IMR-90 (cell line): Measurements from ENCODE around the gene LIPN. TPM values are rescaled to one million over a fixed set of nuclear protein-coding genes. Genes with fewer than 3 reads are reported as not detected.

Experiments used
- ATAC-seq: fragments of 200-7000 bp; cut with Tn5 transposase; 2 replicates; pipeline ENCODE4 v1.9.1; 2020; ENCODE audit warnings: low read depth, mild to moderate bottlenecking, moderate library complexity
- Bru-seq: library from RNA; stranded (reverse); fragments of 400-500 nt; gene quantifications from one replicate; lab custom pipeline; 2021; lab: Mats Ljungman, UMichigan
- BruChase-seq, 2 experiments: library from RNA; stranded (reverse); fragments of 400-500 nt; gene quantifications; one replicate each; lab custom pipeline; 2021; lab: Mats Ljungman, UMichigan
- BruUV-seq: library from RNA; stranded (reverse); fragments of 400-500 nt; replicated peaks from 2 replicates; lab custom pipeline; 2021; lab: Mats Ljungman, UMichigan
- CTCF ChIA-PET: fragments of 300-600 bp; formaldehyde crosslinking; extraction: SDS; loops from one replicate; lab custom pipeline; 2021; ENCODE audit warnings: antibody characterized with exemption; lab: Yijun Ruan, JAX
- POLR2A ChIA-PET: fragments of 300-600 bp; sonication (Branson Sonifier 250); formaldehyde crosslinking; loops from one replicate; lab custom pipeline; 2022; ENCODE audit warnings: antibody characterized with exemption; ENCODE audit not compliant: unreplicated experiment; lab: Charles Lee
- DNase-seq: peaks from one replicate; pipeline ENCODE4 v3.0.0; 2013
- H2AFZ ChIP-seq: replicated peaks from 2 replicates; pipeline ENCODE3; 2013; ENCODE audit warnings: low read length, mild to moderate bottlenecking; ENCODE audit not compliant: poor library complexity
- H2AK5ac ChIP-seq: 2 replicates; pipeline ENCODE4 v1.6.1; 2013; ENCODE audit warnings: low read depth, low read length, inconsistent platforms
- H2AK9ac ChIP-seq: replicated peaks from 2 replicates; pipeline ENCODE3; 2013; ENCODE audit warnings: mild to moderate bottlenecking, low read depth, low read length, moderate library complexity; ENCODE audit not compliant: poor library complexity
- H2BK120ac ChIP-seq: 2 replicates; pipeline ENCODE4 v1.6.1; 2013; ENCODE audit warnings: low read depth, low read length, inconsistent platforms
- H2BK15ac ChIP-seq: 3 replicates; pipeline ENCODE4 v1.6.1; 2013; ENCODE audit warnings: low read depth, low read length, inconsistent platforms
- H2BK20ac ChIP-seq: 2 replicates; pipeline ENCODE4 v1.6.1; 2013; ENCODE audit warnings: low read depth, mild to moderate bottlenecking, inconsistent platforms, low read length, moderate library complexity
- H2BK5ac ChIP-seq: 2 replicates; pipeline ENCODE4 v1.6.1; 2013; ENCODE audit warnings: mild to moderate bottlenecking, low read depth, low read length, inconsistent platforms; ENCODE audit not compliant: poor library complexity, severe bottlenecking
- H3K14ac ChIP-seq: replicated peaks from 2 replicates; pipeline ENCODE4 v1.6.1; 2013; ENCODE audit warnings: low read depth, low read length, inconsistent platforms
- H3K18ac ChIP-seq: 2 replicates; pipeline ENCODE4 v1.6.1; 2013; ENCODE audit warnings: low read depth, low read length, control low read depth
- H3K23ac ChIP-seq: 2 replicates; pipeline ENCODE4 v1.6.1; 2013; ENCODE audit warnings: low read depth, low read length, inconsistent platforms
- H3K27ac ChIP-seq: 2 replicates; pipeline ENCODE4 v1.5.1; 2013; ENCODE audit warnings: mild to moderate bottlenecking, control low read depth, low read length; ENCODE audit not compliant: insufficient read depth
- H3K27me3 ChIP-seq: 2 replicates; pipeline ENCODE4 v1.6.1; 2013; ENCODE audit warnings: low read length; ENCODE audit not compliant: control insufficient read depth, insufficient read depth
- H3K36me3 ChIP-seq: 2 replicates; pipeline ENCODE4 v1.6.1; 2013; ENCODE audit warnings: low read length, mixed read lengths; ENCODE audit not compliant: control insufficient read depth, insufficient read depth
- H3K4ac ChIP-seq: 2 replicates; pipeline ENCODE4 v1.6.1; 2013; ENCODE audit warnings: low read depth, low read length, inconsistent platforms
- H3K4me1 ChIP-seq: 2 replicates; pipeline ENCODE4 v1.6.1; 2013; ENCODE audit warnings: low read length, mixed read lengths; ENCODE audit not compliant: control insufficient read depth, insufficient read depth
- H3K4me2 ChIP-seq: 2 replicates; pipeline ENCODE4 v1.6.1; 2013; ENCODE audit warnings: low read depth, mild to moderate bottlenecking, control low read depth, low read length, moderate library complexity
- H3K4me3 ChIP-seq: 2 replicates; pipeline ENCODE4 v1.5.1; 2013; ENCODE audit warnings: low read depth, mild to moderate bottlenecking, control low read depth, low read length, moderate library complexity; ENCODE audit not compliant: insufficient read depth
- H3K56ac ChIP-seq: 2 replicates; pipeline ENCODE4 v1.6.1; 2013; ENCODE audit warnings: low read length, inconsistent platforms; ENCODE audit not compliant: insufficient read depth; ENCODE audit errors: extremely low read depth
- H3K79me1 ChIP-seq, 2 experiments: 2 replicates each; pipeline ENCODE4 v1.6.1; 2013; ENCODE audit warnings: low read length in 2 of 2, inconsistent platforms in 1 of 2, low read depth in 1 of 2
- H3K9ac ChIP-seq: 2 replicates; pipeline ENCODE4 v1.6.1; 2013; ENCODE audit warnings: low read depth, low read length, control low read depth
- H3K9me1 ChIP-seq: 2 replicates; pipeline ENCODE4 v1.6.1; 2013; ENCODE audit warnings: low read length, inconsistent platforms; ENCODE audit not compliant: insufficient read depth
- H3K9me3 ChIP-seq: 2 replicates; pipeline ENCODE4 v1.6.1; 2013; ENCODE audit warnings: low read length; ENCODE audit not compliant: control insufficient read depth, insufficient read depth
- H4K20me1 ChIP-seq: 2 replicates; pipeline ENCODE4 v1.6.1; 2013; ENCODE audit warnings: low read length, inconsistent platforms; ENCODE audit not compliant: insufficient read depth
- H4K5ac ChIP-seq: 2 replicates; pipeline ENCODE4 v1.6.1; 2013; ENCODE audit warnings: mild to moderate bottlenecking, low read depth, low read length, control low read depth
- H4K8ac ChIP-seq, 2 experiments: 2 replicates each; pipeline ENCODE4 v1.6.1; 2013; ENCODE audit warnings: low read depth in 2 of 2, low read length in 2 of 2, control low read depth in 1 of 2, inconsistent platforms in 1 of 2
- H4K91ac ChIP-seq: 2 replicates; pipeline ENCODE4 v1.6.1; 2013; ENCODE audit warnings: low read depth, low read length, inconsistent platforms; ENCODE audit not compliant: insufficient read depth
- MAZ ChIP-seq: IDR thresholded peaks from 2 replicates; pipeline ENCODE4 v1.6.1; 2012; ENCODE audit warnings: low read depth, mild to moderate bottlenecking, low read length, improper control_type of control experiment, moderate library complexity, borderline replicate concordance
- POLR2A ChIP-seq: IDR thresholded peaks from 2 replicates; pipeline ENCODE4 v1.6.1; 2012; ENCODE audit warnings: mild to moderate bottlenecking, low read depth, low read length
- SMC3 ChIP-seq: fragments of 150-350 bp; IDR thresholded peaks from 2 replicates; pipeline ENCODE4 v1.6.1; 2016; ENCODE audit warnings: low read depth, mild to moderate bottlenecking, antibody characterized with exemption, low read length, moderate library complexity
- WGBS, 2 experiments: methylation state at CpG; one replicate each; pipeline versions ENCODE4 v1.1.5 to v1.1.7; 2013; ENCODE audit warnings: missing lambda C conversion rate in 2 of 2; ENCODE audit not compliant: insufficient read length in 1 of 2; ENCODE audit errors: extremely low coverage in 2 of 2; 5-methylcytosine and 5-hydroxymethylcytosine counted together
- dilution Hi-C: fragments of 300-500 bp; cut with HindIII; formaldehyde crosslinking; loops from one replicate; pipeline ENCODE4 v1.14.3; 2018; ENCODE audit warnings: low sequenced_read_pairs; ENCODE audit not compliant: unreplicated experiment
- in situ Hi-C: fragments of 300-500 bp; cut with MboI; formaldehyde crosslinking; loops from 3 replicates; pipeline ENCODE4 v1.14.3; 2019; ENCODE audit warnings: low sequenced_read_pairs, inconsistent platforms, mixed read lengths
- intact Hi-C: fragments of 100-400 bp; cut with micrococcal nuclease; formaldehyde crosslinking; loops from 2 replicates; pipeline ENCODE4 v1.10.0; 2022
- long read RNA-seq: library from polyadenylated mRNA; unstranded; transcript quantifications from one replicate; pipeline ENCODE4 v2.0.0, GENCODE V29; 2021; ENCODE audit not compliant: unreplicated experiment
- polyA plus RNA-seq, 3 experiments: library from polyadenylated mRNA; depleted of rRNA; stranded (reverse); fragments of >200 nt; gene quantifications; 2 replicates each; pipeline ENCODE4 v1.2.3, GENCODE V29; 2012; ENCODE audit warnings: low replicate concordance in 1 of 3
- total RNA-seq: library from RNA; depleted of rRNA; stranded (reverse); fragments of >200 nt; gene quantifications from 2 replicates; pipeline ENCODE4 v1.2.3, GENCODE V29; 2012; rRNA removed
- TF ChIP-seq, protein P1 (sequence below): fragments of 150-350 bp; IDR thresholded peaks from 2 replicates; pipeline ENCODE4 v1.6.1; 2016; ENCODE audit warnings: low read depth, mild to moderate bottlenecking, low read length, moderate library complexity, borderline replicate concordance
- TF ChIP-seq, protein P2 (sequence below): conservative IDR thresholded peaks from 2 replicates; pipeline ENCODE4 v1.5.1; 2012; ENCODE audit warnings: mild to moderate bottlenecking, low read depth, low read length, improper control_type of control experiment

The LIPN gene
- total RNA-seq (not detected in 2 replicates), polyA plus RNA-seq (2012; rRNA removed) (not detected in 2 replicates), Bru-seq, nascent RNA (not detected), BruChase-seq, experiment 1, labeled RNA remaining after a 6-hour chase (not detected), BruChase-seq, experiment 2, labeled RNA remaining after a 2-hour chase (not detected)
- not detected in 2 replicates for polyA plus RNA-seq (2012; cell fraction: cytosol; rRNA removed)
- polyA plus RNA-seq (2012; cell fraction: nucleus; rRNA removed; ENCODE audit: low replicate concordance): not detected in 2 replicates
- long read RNA-seq: 0 reads

- no peak within 1 kb of the TSS for H4K91ac ChIP-seq
- H4K8ac ChIP-seq: no peak within 1 kb of the TSS
- no peak within 1 kb of the TSS for H3K14ac ChIP-seq
- no peak within 1 kb of the TSS for H3K4me2 ChIP-seq
- no peak within 1 kb of the TSS for H3K27ac ChIP-seq
- H3K9ac ChIP-seq: no peak within 1 kb of the TSS
- no peak within 1 kb of the TSS for H3K4me3 ChIP-seq
- no peak within 1 kb of the TSS for H2AFZ ChIP-seq
- DNase-seq (no peak), ATAC-seq (no peak)
- no peak for TF ChIP-seq MAZ
- TF ChIP-seq, protein P1, sequence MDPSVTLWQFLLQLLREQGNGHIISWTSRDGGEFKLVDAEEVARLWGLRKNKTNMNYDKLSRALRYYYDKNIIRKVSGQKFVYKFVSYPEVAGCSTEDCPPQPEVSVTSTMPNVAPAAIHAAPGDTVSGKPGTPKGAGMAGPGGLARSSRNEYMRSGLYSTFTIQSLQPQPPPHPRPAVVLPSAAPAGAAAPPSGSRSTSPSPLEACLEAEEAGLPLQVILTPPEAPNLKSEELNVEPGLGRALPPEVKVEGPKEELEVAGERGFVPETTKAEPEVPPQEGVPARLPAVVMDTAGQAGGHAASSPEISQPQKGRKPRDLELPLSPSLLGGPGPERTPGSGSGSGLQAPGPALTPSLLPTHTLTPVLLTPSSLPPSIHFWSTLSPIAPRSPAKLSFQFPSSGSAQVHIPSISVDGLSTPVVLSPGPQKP: no peak
- TF ChIP-seq SMC3: no peak
- TF ChIP-seq, protein P2, sequence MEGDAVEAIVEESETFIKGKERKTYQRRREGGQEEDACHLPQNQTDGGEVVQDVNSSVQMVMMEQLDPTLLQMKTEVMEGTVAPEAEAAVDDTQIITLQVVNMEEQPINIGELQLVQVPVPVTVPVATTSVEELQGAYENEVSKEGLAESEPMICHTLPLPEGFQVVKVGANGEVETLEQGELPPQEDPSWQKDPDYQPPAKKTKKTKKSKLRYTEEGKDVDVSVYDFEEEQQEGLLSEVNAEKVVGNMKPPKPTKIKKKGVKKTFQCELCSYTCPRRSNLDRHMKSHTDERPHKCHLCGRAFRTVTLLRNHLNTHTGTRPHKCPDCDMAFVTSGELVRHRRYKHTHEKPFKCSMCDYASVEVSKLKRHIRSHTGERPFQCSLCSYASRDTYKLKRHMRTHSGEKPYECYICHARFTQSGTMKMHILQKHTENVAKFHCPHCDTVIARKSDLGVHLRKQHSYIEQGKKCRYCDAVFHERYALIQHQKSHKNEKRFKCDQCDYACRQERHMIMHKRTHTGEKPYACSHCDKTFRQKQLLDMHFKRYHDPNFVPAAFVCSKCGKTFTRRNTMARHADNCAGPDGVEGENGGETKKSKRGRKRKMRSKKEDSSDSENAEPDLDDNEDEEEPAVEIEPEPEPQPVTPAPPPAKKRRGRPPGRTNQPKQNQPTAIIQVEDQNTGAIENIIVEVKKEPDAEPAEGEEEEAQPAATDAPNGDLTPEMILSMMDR: no peak
- no peak for TF ChIP-seq POLR2A
- no peaks in the 10 kb centered on the region for H4K20me1 ChIP-seq
- no peak within 1 kb of the TSS for H3K18ac ChIP-seq
- H3K4ac ChIP-seq: no peak within 1 kb of the TSS
- no peak within 1 kb of the TSS for H2BK15ac ChIP-seq
- ChIA-PET CTCF (interaction anchor here (0.8 to 1.4 kb wide), 3 partner anchors 11 to 194 kb away, joined by 3 to 4 read pairs (median 3); no protein-coding TSS in a partner anchor), POLR2A (no interaction called here)
- H3K9me1 ChIP-seq: no peaks in the 10 kb centered on the region
- H2BK120ac ChIP-seq: no peak within 1 kb of the TSS
- dilution Hi-C loops (no loop called here), intact Hi-C loops (loop anchor here (5.0 kb wide), 1 partner anchor 42 kb away; no protein-coding TSS in a partner anchor), in situ Hi-C loops (no loop called here)
- H3K9me3 ChIP-seq: no peaks in the 10 kb centered on the region
- peaks cover 11% of the 10 kb centered on the region for H3K27me3 ChIP-seq
- no peak within 1 kb of the TSS for H2AK9ac ChIP-seq
- no peak within 1 kb of the TSS for H4K5ac ChIP-seq
- no peak within 1 kb of the TSS for H2AK5ac ChIP-seq
- no TSS peak for BruUV-seq
- H3K4me1 ChIP-seq: no peaks in the 10 kb centered on the region
- H3K36me3 ChIP-seq: no peaks in the 10 kb centered on the region
- H2BK5ac ChIP-seq: no peak within 1 kb of the TSS
- H2BK20ac ChIP-seq: no peak within 1 kb of the TSS
- no peak within 1 kb of the TSS for H3K23ac ChIP-seq
- WGBS, 2 experiments: no CpG with 5 or more reads among the region's 7 CpGs
- H3K79me1 ChIP-seq: no peaks in the 10 kb centered on the region
- H3K56ac ChIP-seq: no peak within 1 kb of the TSS
Observed at GRCh38 chr10:88759366-88760101, at the start of gene LIPN. Gene LIPN, plus strand, starts transcription at chr10:88760020. Its CDS starts 1,386 bp downstream, at chr10:88761406.
